ENCODE data around the gene VPS45. TPM values are rescaled to one million over a fixed set of nuclear protein-coding genes. Genes with fewer than 3 reads are reported as not detected.

VPS45 gene
- total and polyA plus RNA-seq, 2 of the 4 experiments (the other 2 are of a cell fraction), result 32.4 to 33.3 TPM

DNA sequence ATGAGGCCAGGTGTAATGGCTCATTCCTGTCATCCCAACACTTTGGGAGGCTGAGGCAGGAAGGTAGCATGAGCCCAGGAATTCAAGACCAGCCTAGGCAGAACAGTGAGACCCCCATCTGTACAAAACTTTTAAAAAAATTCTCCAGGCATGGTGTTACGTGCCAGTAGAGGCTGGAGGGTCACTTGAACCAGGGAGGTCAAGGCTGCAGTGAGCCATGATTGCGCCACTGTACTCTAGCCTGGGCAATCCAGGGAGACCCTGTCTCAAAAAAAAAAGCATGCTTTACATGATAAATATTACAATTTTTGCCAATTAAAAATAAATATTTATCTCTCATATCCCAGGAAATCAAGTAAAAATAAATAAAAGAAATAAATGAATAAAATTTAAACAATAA is 17.6 kb upstream of the VPS45 start:
- TF ChIP-seq USF2 (IDR thresholded peaks at IDR 0.05; ENCODE audit: low read depth, low read length) (no peak), NFE2L2 (IDR thresholded peaks at IDR 0.05; ENCODE audit: low read depth, low read length) (no peak), BHLHE40 (IDR thresholded peaks at IDR 0.05; ENCODE audit: low read depth, low read length) (no peak), CTCF (conservative IDR thresholded peaks at IDR 0.05; ENCODE audit: low read depth, low read length) (no peak), RFX5 (IDR thresholded peaks at IDR 0.05; ENCODE audit: low read depth, low read length) (no peak), CHD1 (IDR thresholded peaks at IDR 0.05; ENCODE audit: low read depth, low read length) (no peak), FOS (IDR thresholded peaks at IDR 0.05; ENCODE audit: low read depth, low read length) (no peak), MXI1 (IDR thresholded peaks at IDR 0.05; ENCODE audit: borderline replicate concordance, low read depth, low read length) (no peak), MAZ (IDR thresholded peaks at IDR 0.05; ENCODE audit: borderline replicate concordance, low read depth, low read length) (no peak), MAFK (IDR thresholded peaks at IDR 0.05; ENCODE audit: low read depth, low read length) (no peak), CEBPB (IDR thresholded peaks at IDR 0.05; ENCODE audit: low read depth, low read length) (no peak), RCOR1 (IDR thresholded peaks at IDR 0.05; ENCODE audit: insufficient replicate concordance, low read length) (no peak), SMC3 (IDR thresholded peaks at IDR 0.05; ENCODE audit: low read depth, low read length) (no peak), POLR2A (IDR thresholded peaks at IDR 0.05; ENCODE audit: low read depth, low read length) (no peak), RAD21 (IDR thresholded peaks at IDR 0.05; ENCODE audit: low read length) (no peak)
- TF ChIP-seq, protein P1, sequence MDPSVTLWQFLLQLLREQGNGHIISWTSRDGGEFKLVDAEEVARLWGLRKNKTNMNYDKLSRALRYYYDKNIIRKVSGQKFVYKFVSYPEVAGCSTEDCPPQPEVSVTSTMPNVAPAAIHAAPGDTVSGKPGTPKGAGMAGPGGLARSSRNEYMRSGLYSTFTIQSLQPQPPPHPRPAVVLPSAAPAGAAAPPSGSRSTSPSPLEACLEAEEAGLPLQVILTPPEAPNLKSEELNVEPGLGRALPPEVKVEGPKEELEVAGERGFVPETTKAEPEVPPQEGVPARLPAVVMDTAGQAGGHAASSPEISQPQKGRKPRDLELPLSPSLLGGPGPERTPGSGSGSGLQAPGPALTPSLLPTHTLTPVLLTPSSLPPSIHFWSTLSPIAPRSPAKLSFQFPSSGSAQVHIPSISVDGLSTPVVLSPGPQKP (IDR thresholded peaks at IDR 0.05; ENCODE audit: borderline replicate concordance, low read depth, low read length), result no peak
- BruUV-seq (replicated peaks), result no TSS peak
- Histone ChIP-seq H3K9me3 (ENCODE audit: control insufficient read depth, insufficient read depth, low read length) (no peaks in the 10 kb centered on the region), H3K4ac (ENCODE audit: low read depth, low read length) (no peak overlapping the region), H2AFZ (replicated peaks; ENCODE audit: low read length, poor library complexity) (no peak overlapping the region), H3K9me1 (ENCODE audit: insufficient read depth, low read length) (no peaks in the 10 kb centered on the region), H3K56ac (ENCODE audit: extremely low read depth, insufficient read depth, low read length) (no peak overlapping the region), H2BK120ac (ENCODE audit: low read depth, low read length) (no peak overlapping the region), H4K5ac (ENCODE audit: low read depth, low read length) (no peak overlapping the region), H3K4me1 (ENCODE audit: control insufficient read depth, insufficient read depth, low read length) (no peaks in the 10 kb centered on the region; the same call in 1 of the 2 replicates), H2AK5ac (ENCODE audit: low read depth, low read length) (no peak overlapping the region), H3K4me2 (ENCODE audit: low read depth, low read length) (no peak overlapping the region), H2BK15ac (ENCODE audit: low read depth, low read length) (no peak overlapping the region), H2BK5ac (ENCODE audit: low read depth, low read length, poor library complexity, severe bottlenecking) (no peak overlapping the region), H2AK9ac (replicated peaks; ENCODE audit: low read depth, low read length, poor library complexity) (no peak overlapping the region), H3K14ac (replicated peaks; ENCODE audit: low read depth, low read length) (no peak overlapping the region), H3K36me3 (ENCODE audit: control insufficient read depth, insufficient read depth, low read length) (no peaks in the 10 kb centered on the region), H3K27ac (ENCODE audit: insufficient read depth, low read length) (no peak overlapping the region), H3K79me1 (ENCODE audit: low read depth in 1 of 2, low read length in 2 of 2) (peaks cover 3 to 7% of the 10 kb centered on the region in 2 experiments; a peak in 2 of 4 replicates), H4K91ac (ENCODE audit: insufficient read depth, low read depth, low read length) (no peak overlapping the region), H4K8ac (ENCODE audit: low read depth in 2 of 2, low read length in 2 of 2) (no peak overlapping the region), H4K20me1 (ENCODE audit: insufficient read depth, low read length) (no peaks in the 10 kb centered on the region), H3K27me3 (ENCODE audit: control insufficient read depth, insufficient read depth, low read length) (no peaks in the 10 kb centered on the region), H3K18ac (ENCODE audit: low read depth, low read length) (no peak overlapping the region), H3K23ac (ENCODE audit: low read depth, low read length) (no peak overlapping the region), H3K4me3 (ENCODE audit: insufficient read depth, low read depth, low read length) (no peak overlapping the region), H2BK20ac (ENCODE audit: low read depth, low read length) (no peak overlapping the region), H3K9ac (ENCODE audit: low read depth, low read length) (no peak overlapping the region)
- DNase-seq (no peak), ATAC-seq (ENCODE audit: low read depth) (no peak)
- no CpG with 5 or more reads among the region's 2 CpGs for WGBS, 2 experiments (ENCODE audit: extremely low coverage in 2 of 2, insufficient read length in 1 of 2)
- dilution Hi-C loops (cut with HindIII; ENCODE audit: low sequenced_read_pairs, unreplicated experiment) (no loop called here), intact Hi-C loops (cut with micrococcal nuclease) (loop anchor here (1.0 to 5.0 kb wide), 2 partner anchors 88 to 153 kb away; partner anchors contain the start of gene BOLA1), in situ Hi-C loops (cut with MboI; ENCODE audit: low sequenced_read_pairs) (loop anchor here (5.0 to 10.0 kb wide), 2 partner anchors 88 to 155 kb away; partner anchors contain the start of gene BOLA1)
- POLR2A ChIA-PET (ENCODE audit: unreplicated experiment), result no interaction called here
- CTCF ChIA-PET, result interaction anchor here (0.6 to 1.4 kb wide), 6 partner anchors 13 to 163 kb away, joined by 3 to 4 read pairs (median 4); a partner anchor contains a TSS
